IMR-90 (cell line): ENCODE data around the gene UFC1. TPM values are rescaled to one million over a fixed set of nuclear protein-coding genes. Genes with fewer than 3 reads are reported as not detected.

Source experiments
- ATAC-seq: fragments of 200-7000 bp; cut with Tn5 transposase; 2 replicates; pipeline ENCODE4 v1.9.1; 2020; ENCODE audit warnings: low read depth, mild to moderate bottlenecking, moderate library complexity
- BruUV-seq: library from RNA; stranded (reverse); fragments of 400-500 nt; replicated peaks from 2 replicates; lab custom pipeline; 2021; lab: Mats Ljungman, UMichigan
- CTCF ChIA-PET: fragments of 300-600 bp; formaldehyde crosslinking; extraction: SDS; loops from one replicate; lab custom pipeline; 2021; ENCODE audit warnings: antibody characterized with exemption; lab: Yijun Ruan, JAX
- POLR2A ChIA-PET: fragments of 300-600 bp; sonication (Branson Sonifier 250); formaldehyde crosslinking; loops from one replicate; lab custom pipeline; 2022; ENCODE audit warnings: antibody characterized with exemption; ENCODE audit not compliant: unreplicated experiment; lab: Charles Lee
- DNase-seq: peaks from one replicate; pipeline ENCODE4 v3.0.0; 2013
- H2AFZ ChIP-seq: replicated peaks from 2 replicates; pipeline ENCODE3; 2013; ENCODE audit warnings: low read length, mild to moderate bottlenecking; ENCODE audit not compliant: poor library complexity
- H2AK5ac ChIP-seq: 2 replicates; pipeline ENCODE4 v1.6.1; 2013; ENCODE audit warnings: low read depth, low read length, inconsistent platforms
- H2AK9ac ChIP-seq: replicated peaks from 2 replicates; pipeline ENCODE3; 2013; ENCODE audit warnings: mild to moderate bottlenecking, low read depth, low read length, moderate library complexity; ENCODE audit not compliant: poor library complexity
- H2BK120ac ChIP-seq: 2 replicates; pipeline ENCODE4 v1.6.1; 2013; ENCODE audit warnings: low read depth, low read length, inconsistent platforms
- H2BK15ac ChIP-seq: 3 replicates; pipeline ENCODE4 v1.6.1; 2013; ENCODE audit warnings: low read depth, low read length, inconsistent platforms
- H2BK20ac ChIP-seq: 2 replicates; pipeline ENCODE4 v1.6.1; 2013; ENCODE audit warnings: low read depth, mild to moderate bottlenecking, inconsistent platforms, low read length, moderate library complexity
- H2BK5ac ChIP-seq: 2 replicates; pipeline ENCODE4 v1.6.1; 2013; ENCODE audit warnings: mild to moderate bottlenecking, low read depth, low read length, inconsistent platforms; ENCODE audit not compliant: poor library complexity, severe bottlenecking
- H3K14ac ChIP-seq: replicated peaks from 2 replicates; pipeline ENCODE4 v1.6.1; 2013; ENCODE audit warnings: low read depth, low read length, inconsistent platforms
- H3K18ac ChIP-seq: 2 replicates; pipeline ENCODE4 v1.6.1; 2013; ENCODE audit warnings: low read depth, low read length, control low read depth
- H3K23ac ChIP-seq: 2 replicates; pipeline ENCODE4 v1.6.1; 2013; ENCODE audit warnings: low read depth, low read length, inconsistent platforms
- H3K27ac ChIP-seq: 2 replicates; pipeline ENCODE4 v1.5.1; 2013; ENCODE audit warnings: mild to moderate bottlenecking, control low read depth, low read length; ENCODE audit not compliant: insufficient read depth
- H3K27me3 ChIP-seq: 2 replicates; pipeline ENCODE4 v1.6.1; 2013; ENCODE audit warnings: low read length; ENCODE audit not compliant: control insufficient read depth, insufficient read depth
- H3K36me3 ChIP-seq: 2 replicates; pipeline ENCODE4 v1.6.1; 2013; ENCODE audit warnings: low read length, mixed read lengths; ENCODE audit not compliant: control insufficient read depth, insufficient read depth
- H3K4ac ChIP-seq: 2 replicates; pipeline ENCODE4 v1.6.1; 2013; ENCODE audit warnings: low read depth, low read length, inconsistent platforms
- H3K4me1 ChIP-seq: 2 replicates; pipeline ENCODE4 v1.6.1; 2013; ENCODE audit warnings: low read length, mixed read lengths; ENCODE audit not compliant: control insufficient read depth, insufficient read depth
- H3K4me2 ChIP-seq: 2 replicates; pipeline ENCODE4 v1.6.1; 2013; ENCODE audit warnings: low read depth, mild to moderate bottlenecking, control low read depth, low read length, moderate library complexity
- H3K4me3 ChIP-seq: 2 replicates; pipeline ENCODE4 v1.5.1; 2013; ENCODE audit warnings: low read depth, mild to moderate bottlenecking, control low read depth, low read length, moderate library complexity; ENCODE audit not compliant: insufficient read depth
- H3K56ac ChIP-seq: 2 replicates; pipeline ENCODE4 v1.6.1; 2013; ENCODE audit warnings: low read length, inconsistent platforms; ENCODE audit not compliant: insufficient read depth; ENCODE audit errors: extremely low read depth
- H3K79me1 ChIP-seq, 2 experiments: 2 replicates each; pipeline ENCODE4 v1.6.1; 2013; ENCODE audit warnings: low read length in 2 of 2, inconsistent platforms in 1 of 2, low read depth in 1 of 2
- H3K9ac ChIP-seq: 2 replicates; pipeline ENCODE4 v1.6.1; 2013; ENCODE audit warnings: low read depth, low read length, control low read depth
- H3K9me1 ChIP-seq: 2 replicates; pipeline ENCODE4 v1.6.1; 2013; ENCODE audit warnings: low read length, inconsistent platforms; ENCODE audit not compliant: insufficient read depth
- H3K9me3 ChIP-seq: 2 replicates; pipeline ENCODE4 v1.6.1; 2013; ENCODE audit warnings: low read length; ENCODE audit not compliant: control insufficient read depth, insufficient read depth
- H4K20me1 ChIP-seq: 2 replicates; pipeline ENCODE4 v1.6.1; 2013; ENCODE audit warnings: low read length, inconsistent platforms; ENCODE audit not compliant: insufficient read depth
- H4K5ac ChIP-seq: 2 replicates; pipeline ENCODE4 v1.6.1; 2013; ENCODE audit warnings: mild to moderate bottlenecking, low read depth, low read length, control low read depth
- H4K8ac ChIP-seq, 2 experiments: 2 replicates each; pipeline ENCODE4 v1.6.1; 2013; ENCODE audit warnings: low read depth in 2 of 2, low read length in 2 of 2, control low read depth in 1 of 2, inconsistent platforms in 1 of 2
- H4K91ac ChIP-seq: 2 replicates; pipeline ENCODE4 v1.6.1; 2013; ENCODE audit warnings: low read depth, low read length, inconsistent platforms; ENCODE audit not compliant: insufficient read depth
- FOS ChIP-seq: fragments of 150-350 bp; IDR thresholded peaks from 2 replicates; pipeline ENCODE4 v1.6.1; 2016; ENCODE audit warnings: low read depth, low read length
- MAZ ChIP-seq: IDR thresholded peaks from 2 replicates; pipeline ENCODE4 v1.6.1; 2012; ENCODE audit warnings: low read depth, mild to moderate bottlenecking, low read length, improper control_type of control experiment, moderate library complexity, borderline replicate concordance
- POLR2A ChIP-seq: IDR thresholded peaks from 2 replicates; pipeline ENCODE4 v1.6.1; 2012; ENCODE audit warnings: mild to moderate bottlenecking, low read depth, low read length
- SMC3 ChIP-seq: fragments of 150-350 bp; IDR thresholded peaks from 2 replicates; pipeline ENCODE4 v1.6.1; 2016; ENCODE audit warnings: low read depth, mild to moderate bottlenecking, antibody characterized with exemption, low read length, moderate library complexity
- WGBS, 2 experiments: methylation state at CpG; one replicate each; pipeline versions ENCODE4 v1.1.5 to v1.1.7; 2013; ENCODE audit warnings: missing lambda C conversion rate in 2 of 2; ENCODE audit not compliant: insufficient read length in 1 of 2; ENCODE audit errors: extremely low coverage in 2 of 2; 5-methylcytosine and 5-hydroxymethylcytosine counted together
- dilution Hi-C: fragments of 300-500 bp; cut with HindIII; formaldehyde crosslinking; loops from one replicate; pipeline ENCODE4 v1.14.3; 2018; ENCODE audit warnings: low sequenced_read_pairs; ENCODE audit not compliant: unreplicated experiment
- in situ Hi-C: fragments of 300-500 bp; cut with MboI; formaldehyde crosslinking; loops from 3 replicates; pipeline ENCODE4 v1.14.3; 2019; ENCODE audit warnings: low sequenced_read_pairs, inconsistent platforms, mixed read lengths
- intact Hi-C: fragments of 100-400 bp; cut with micrococcal nuclease; formaldehyde crosslinking; loops from 2 replicates; pipeline ENCODE4 v1.10.0; 2022
- polyA plus RNA-seq, 3 experiments: library from polyadenylated mRNA; depleted of rRNA; stranded (reverse); fragments of >200 nt; gene quantifications; 2 replicates each; pipeline ENCODE4 v1.2.3, GENCODE V29; 2012; ENCODE audit warnings: low replicate concordance in 1 of 3
- total RNA-seq: library from RNA; depleted of rRNA; stranded (reverse); fragments of >200 nt; gene quantifications from 2 replicates; pipeline ENCODE4 v1.2.3, GENCODE V29; 2012
- TF ChIP-seq, protein P1 (sequence below): conservative IDR thresholded peaks from 2 replicates; pipeline ENCODE4 v1.5.1; 2012; ENCODE audit warnings: mild to moderate bottlenecking, low read depth, low read length, improper control_type of control experiment

Gene UFC1
- total and polyA plus RNA-seq, 2 of the 4 experiments (the other 2 are of a cell fraction), result 134 to 140 TPM

DNA sequence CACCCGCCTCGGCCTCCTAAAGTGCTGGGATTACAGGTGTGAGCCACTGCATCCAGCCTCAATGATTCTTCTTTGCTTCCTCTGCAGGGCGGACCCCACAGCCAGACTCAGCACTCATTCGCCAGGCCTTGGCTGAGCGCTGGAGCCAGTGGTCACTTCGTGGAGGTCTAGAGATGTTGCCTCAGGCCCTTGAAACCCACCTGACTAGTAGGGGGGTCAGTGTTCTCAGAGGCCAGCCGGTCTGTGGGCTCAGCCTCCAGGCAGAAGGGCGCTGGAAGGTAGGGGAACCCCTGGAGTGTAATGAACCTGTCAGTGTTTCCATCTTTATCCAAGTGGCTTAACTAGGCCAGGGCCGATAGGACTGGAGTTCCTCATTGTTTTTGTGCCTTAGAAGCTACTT lies 15.1 kb downstream of the UFC1 start (continued):
- TF ChIP-seq SMC3, result no peak
- TF ChIP-seq, protein P1, sequence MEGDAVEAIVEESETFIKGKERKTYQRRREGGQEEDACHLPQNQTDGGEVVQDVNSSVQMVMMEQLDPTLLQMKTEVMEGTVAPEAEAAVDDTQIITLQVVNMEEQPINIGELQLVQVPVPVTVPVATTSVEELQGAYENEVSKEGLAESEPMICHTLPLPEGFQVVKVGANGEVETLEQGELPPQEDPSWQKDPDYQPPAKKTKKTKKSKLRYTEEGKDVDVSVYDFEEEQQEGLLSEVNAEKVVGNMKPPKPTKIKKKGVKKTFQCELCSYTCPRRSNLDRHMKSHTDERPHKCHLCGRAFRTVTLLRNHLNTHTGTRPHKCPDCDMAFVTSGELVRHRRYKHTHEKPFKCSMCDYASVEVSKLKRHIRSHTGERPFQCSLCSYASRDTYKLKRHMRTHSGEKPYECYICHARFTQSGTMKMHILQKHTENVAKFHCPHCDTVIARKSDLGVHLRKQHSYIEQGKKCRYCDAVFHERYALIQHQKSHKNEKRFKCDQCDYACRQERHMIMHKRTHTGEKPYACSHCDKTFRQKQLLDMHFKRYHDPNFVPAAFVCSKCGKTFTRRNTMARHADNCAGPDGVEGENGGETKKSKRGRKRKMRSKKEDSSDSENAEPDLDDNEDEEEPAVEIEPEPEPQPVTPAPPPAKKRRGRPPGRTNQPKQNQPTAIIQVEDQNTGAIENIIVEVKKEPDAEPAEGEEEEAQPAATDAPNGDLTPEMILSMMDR, result no peak
- no peak for TF ChIP-seq MAZ
- TF ChIP-seq FOS, result no peak

DNA sequence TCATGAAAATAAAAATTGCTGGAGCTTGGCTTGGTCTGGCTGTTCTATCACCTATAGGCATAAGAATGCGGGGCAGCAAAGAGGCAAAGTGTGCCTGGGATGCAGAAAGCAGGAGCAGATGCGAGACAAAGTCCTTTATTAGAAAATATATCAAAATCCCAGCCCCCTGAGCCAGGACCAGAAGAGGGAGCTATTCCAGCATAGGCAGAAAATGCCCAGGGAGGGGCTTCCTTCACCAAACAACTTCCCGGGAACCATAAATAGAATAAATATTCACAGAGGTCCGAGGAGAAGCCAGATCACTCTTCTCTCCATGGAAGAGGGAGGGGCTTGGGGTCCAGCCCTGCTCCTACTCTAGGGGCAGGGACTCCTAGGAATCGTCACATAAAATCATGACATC lies 17.4 kb downstream of the UFC1 start:
- Histone ChIP-seq H3K56ac (no peak overlapping the region), H2AK5ac (no peak overlapping the region), H3K9me3 (no peaks in the 10 kb centered on the region), H3K18ac (no peak overlapping the region), H2AFZ (no peak overlapping the region), H3K27me3 (no peaks in the 10 kb centered on the region), H3K4me2 (no peak overlapping the region), H2BK5ac (no peak overlapping the region), H3K9me1 (peaks cover 10% of the 10 kb centered on the region), H2BK20ac (no peak overlapping the region), H3K36me3 (peaks cover 46% of the 10 kb centered on the region), H3K23ac (no peak overlapping the region), H4K5ac (no peak overlapping the region), H3K79me1 (peaks cover 11 to 37% of the 10 kb centered on the region in 2 experiments), H3K4me3 (no peak overlapping the region), H3K14ac (no peak overlapping the region), H3K4me1 (peaks cover 11% of the 10 kb centered on the region; the same call in 1 of the 2 replicates), H4K8ac (no peak overlapping the region), H2AK9ac (no peak overlapping the region), H2BK15ac (no peak overlapping the region; the same call in 2 of the 3 replicates), H4K91ac (no peak overlapping the region), H3K27ac (no peak overlapping the region), H3K4ac (no peak overlapping the region), H4K20me1 (peaks cover 13% of the 10 kb centered on the region; the same call in 1 of the 2 replicates), H3K9ac (no peak overlapping the region), H2BK120ac (no peak overlapping the region)
- DNase-seq, result no peak
- WGBS, 2 experiments, result no CpG with 5 or more reads among the region's 5 CpGs
- ChIA-PET CTCF (interaction anchor here (0.6 to 0.8 kb wide), 2 partner anchors 32 to 557 kb away, joined by 3 to 6 read pairs; no protein-coding TSS in a partner anchor), POLR2A (no interaction called here)
- in situ Hi-C loops, result no loop called here
- no peak for ATAC-seq
- dilution Hi-C loops, result no loop called here
- BruUV-seq, result no TSS peak
- TF ChIP-seq, protein P1, result 0 out of 2 replicates have a peak, but pooled peaks have one; percentile 26
- TF ChIP-seq POLR2A, result no peak
- intact Hi-C loops, result no loop called here
